Calu3 (cell line): ENCODE results near the gene C20orf204. TPM values are rescaled to one million over a fixed set of nuclear protein-coding genes. Genes with fewer than 3 reads are reported as not detected.

Experiments used
- BruUV-seq: library from RNA; stranded (reverse); fragments of 400-500 nt; replicated peaks from 2 replicates; lab custom pipeline; 2021; lab: Mats Ljungman, UMichigan
- CTCF ChIA-PET: fragments of 300-600 bp; sonication (Branson Sonifier 250); formaldehyde crosslinking; loops from one replicate; lab custom pipeline; 2022; ENCODE audit warnings: antibody characterized with exemption; lab: Charles Lee
- DNase-seq: peaks from one replicate; pipeline ENCODE4 v3.0.0; 2022
- H3K27ac Mint-ChIP-seq: one replicate; pipeline ENCODE4 v1.8.0; 2022; ENCODE audit warnings: mixed read lengths; ENCODE audit not compliant: unreplicated experiment
- H3K27me3 Mint-ChIP-seq: one replicate; pipeline ENCODE4 v1.8.0; 2022; ENCODE audit warnings: mixed read lengths; ENCODE audit not compliant: unreplicated experiment
- H3K36me3 Mint-ChIP-seq: one replicate; pipeline ENCODE4 v1.8.0; 2022; ENCODE audit warnings: mild to moderate bottlenecking, moderate library complexity, mixed read lengths; ENCODE audit not compliant: insufficient read depth, unreplicated experiment
- H3K4me1 Mint-ChIP-seq: one replicate; pipeline ENCODE4 v1.8.0; 2022; ENCODE audit warnings: mild to moderate bottlenecking, low read depth, mixed read lengths; ENCODE audit not compliant: unreplicated experiment
- H3K4me3 Mint-ChIP-seq: one replicate; pipeline ENCODE4 v1.8.0; 2022; ENCODE audit warnings: mild to moderate bottlenecking, low read depth, moderate library complexity, mixed read lengths; ENCODE audit not compliant: unreplicated experiment
- H3K9me3 Mint-ChIP-seq: one replicate; pipeline ENCODE4 v1.8.0; 2022; ENCODE audit warnings: low read depth, mixed read lengths; ENCODE audit not compliant: unreplicated experiment
- intact Hi-C: fragments of 100-400 bp; cut with micrococcal nuclease; formaldehyde crosslinking; loops from one replicate; pipeline ENCODE4 v1.10.0; 2022; ENCODE audit not compliant: unreplicated experiment
- total RNA-seq: library from RNA; stranded (reverse); gene quantifications from 2 replicates; pipeline ENCODE4 v1.2.3, GENCODE V29; 2022
- TF ChIP-seq, protein P1 (sequence below): fragments of 200-600 bp; IDR thresholded peaks from one replicate; pipeline ENCODE4 v1.8.0; 2022; ENCODE audit warnings: antibody characterized with exemption; ENCODE audit not compliant: unreplicated experiment

The C20orf204 gene
- total RNA-seq, 1 experiment from 2014 or later = 5.0 TPM

- CTCF ChIA-PET = interaction anchor here (0.8 kb wide), 1 partner anchor 10 kb away, joined by 3 read pairs; no protein-coding TSS in a partner anchor
- Mint-ChIP-seq H3K27me3 (peaks cover 13% of the 10 kb centered on the region), H3K9me3 (no peaks in the 10 kb centered on the region), H3K36me3 (peaks cover 41% of the 10 kb centered on the region), H3K27ac (no peak overlapping the region), H3K4me1 (peaks cover 16% of the 10 kb centered on the region), H3K4me3 (no peak overlapping the region)
- TF ChIP-seq, protein P1, sequence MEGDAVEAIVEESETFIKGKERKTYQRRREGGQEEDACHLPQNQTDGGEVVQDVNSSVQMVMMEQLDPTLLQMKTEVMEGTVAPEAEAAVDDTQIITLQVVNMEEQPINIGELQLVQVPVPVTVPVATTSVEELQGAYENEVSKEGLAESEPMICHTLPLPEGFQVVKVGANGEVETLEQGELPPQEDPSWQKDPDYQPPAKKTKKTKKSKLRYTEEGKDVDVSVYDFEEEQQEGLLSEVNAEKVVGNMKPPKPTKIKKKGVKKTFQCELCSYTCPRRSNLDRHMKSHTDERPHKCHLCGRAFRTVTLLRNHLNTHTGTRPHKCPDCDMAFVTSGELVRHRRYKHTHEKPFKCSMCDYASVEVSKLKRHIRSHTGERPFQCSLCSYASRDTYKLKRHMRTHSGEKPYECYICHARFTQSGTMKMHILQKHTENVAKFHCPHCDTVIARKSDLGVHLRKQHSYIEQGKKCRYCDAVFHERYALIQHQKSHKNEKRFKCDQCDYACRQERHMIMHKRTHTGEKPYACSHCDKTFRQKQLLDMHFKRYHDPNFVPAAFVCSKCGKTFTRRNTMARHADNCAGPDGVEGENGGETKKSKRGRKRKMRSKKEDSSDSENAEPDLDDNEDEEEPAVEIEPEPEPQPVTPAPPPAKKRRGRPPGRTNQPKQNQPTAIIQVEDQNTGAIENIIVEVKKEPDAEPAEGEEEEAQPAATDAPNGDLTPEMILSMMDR = no peak
- BruUV-seq = no TSS peak
- no peak for DNase-seq
- intact Hi-C loops = no loop called here
Observed at GRCh38 chr20:64076061-64076997, 40.3 kb downstream of the C20orf204 start.

GRCh38 chr20:64077094-64077493 lies 41.1 kb downstream of the C20orf204 start:
- H3K27me3 Mint-ChIP-seq = peaks cover 21% of the 10 kb centered on the region
- H3K36me3 Mint-ChIP-seq = peaks cover 39% of the 10 kb centered on the region
- H3K27ac Mint-ChIP-seq = no peak overlapping the region
- BruUV-seq = no TSS peak
- no peak overlapping the region for H3K4me3 Mint-ChIP-seq
- TF ChIP-seq, protein P1 = no peak
- CTCF ChIA-PET = no interaction called here
- no peak for DNase-seq
- H3K9me3 Mint-ChIP-seq = no peaks in the 10 kb centered on the region
- H3K4me1 Mint-ChIP-seq = peaks cover 24% of the 10 kb centered on the region
- intact Hi-C loops = no loop called here

- intact Hi-C loops = no loop called here
- Mint-ChIP-seq H3K27me3 (peaks cover 25% of the 10 kb centered on the region), H3K9me3 (no peaks in the 10 kb centered on the region), H3K4me3 (no peak overlapping the region), H3K27ac (no peak overlapping the region), H3K36me3 (peaks cover 35% of the 10 kb centered on the region), H3K4me1 (peaks cover 28% of the 10 kb centered on the region)
- CTCF ChIA-PET = no interaction called here
- no peak for DNase-seq
- TF ChIP-seq, protein P1 = no peak
- BruUV-seq = no TSS peak
Observed at GRCh38 chr20:64077541-64077875, 41.5 kb downstream of the C20orf204 start.

DNA sequence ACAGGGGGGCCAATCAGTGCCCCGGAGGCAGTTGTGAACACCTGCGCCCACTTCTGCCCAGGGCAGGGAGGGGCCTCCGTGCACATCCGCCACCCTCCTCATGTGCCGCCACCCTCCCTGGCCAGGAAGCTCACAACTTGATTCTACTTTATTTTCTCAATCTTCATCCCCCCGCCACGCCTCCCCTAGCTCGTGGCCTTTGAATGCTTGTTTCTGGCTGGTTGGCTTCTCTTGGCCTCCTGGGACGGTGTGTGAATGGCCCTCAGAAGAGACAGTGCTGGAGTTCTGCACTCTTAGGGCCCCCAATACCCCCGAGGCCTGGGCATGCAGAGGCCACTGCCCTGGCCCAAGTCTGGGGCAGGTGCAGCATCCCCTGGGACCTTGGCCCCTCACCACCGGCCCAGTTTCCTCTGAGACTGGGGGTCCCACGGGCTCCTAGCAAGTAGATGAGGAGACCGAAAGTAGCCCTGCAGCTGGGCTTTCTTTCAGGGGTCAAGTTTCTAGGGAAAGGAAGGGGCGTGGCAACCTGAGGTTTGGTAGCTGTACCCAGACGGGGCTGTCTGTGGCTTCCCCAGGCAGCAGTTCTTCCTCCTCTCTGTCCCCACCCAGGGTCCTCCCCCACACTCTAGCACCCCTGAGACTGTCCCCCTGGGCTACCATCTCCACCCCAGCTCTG lies 42.0 kb downstream of the C20orf204 start:
- Mint-ChIP-seq H3K36me3 (peaks cover 30% of the 10 kb centered on the region), H3K9me3 (no peaks in the 10 kb centered on the region), H3K27me3 (peaks cover 30% of the 10 kb centered on the region), H3K4me1 (peaks cover 32% of the 10 kb centered on the region), H3K4me3 (peak overlapping the region; percentile 82), H3K27ac (no peak overlapping the region)
- TF ChIP-seq, protein P1 = no peak
- intact Hi-C loops = no loop called here
- CTCF ChIA-PET = no interaction called here
- no TSS peak for BruUV-seq
- DNase-seq = no peak
